Activated CD8-positive, alpha-beta memory T cell treated with anti-CD3 and anti-CD28 coated beads, Interleukin-2, amount 50 U/mL, for 24 hours (primary cell): ENCODE results near the gene SLC24A1.
"Not testable (repeated sequence)": the region's sequence is repeated elsewhere in the genome, so short reads cannot be mapped to it uniquely, and the experiment has no call there.

Experiments used
- DNase-seq: peaks from one replicate; pipeline ENCODE4 v3.0.0-alpha.2; 2020; ENCODE audit errors: extremely low read depth

Gene SLC24A1

DNA sequence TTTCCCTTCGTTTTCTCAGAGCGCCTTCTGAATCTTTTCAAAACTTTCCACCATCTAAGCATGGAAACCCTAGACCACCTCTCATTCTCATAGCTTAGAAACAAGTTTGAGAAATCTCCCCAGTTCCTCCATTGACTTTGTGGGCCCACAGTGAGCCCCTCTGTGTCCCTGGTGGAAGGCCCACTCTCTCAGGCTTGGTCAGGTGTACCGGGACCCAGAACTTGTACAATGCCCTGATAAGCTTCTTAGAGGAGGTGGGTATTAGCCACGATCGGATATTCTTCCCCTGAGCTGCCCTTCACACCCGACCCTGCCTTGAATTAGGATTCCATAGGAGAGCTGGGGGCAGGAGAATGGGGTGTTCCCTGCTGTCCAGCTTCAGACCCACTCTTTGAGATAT is at the start of gene SLC24A1:
Gene SLC24A1, plus strand, starts transcription at position 301 of the 400 bp plus-strand sequence. CDS start 2,143 bp downstream, outside the sequence.
- DNase-seq, result no peak

DNA sequence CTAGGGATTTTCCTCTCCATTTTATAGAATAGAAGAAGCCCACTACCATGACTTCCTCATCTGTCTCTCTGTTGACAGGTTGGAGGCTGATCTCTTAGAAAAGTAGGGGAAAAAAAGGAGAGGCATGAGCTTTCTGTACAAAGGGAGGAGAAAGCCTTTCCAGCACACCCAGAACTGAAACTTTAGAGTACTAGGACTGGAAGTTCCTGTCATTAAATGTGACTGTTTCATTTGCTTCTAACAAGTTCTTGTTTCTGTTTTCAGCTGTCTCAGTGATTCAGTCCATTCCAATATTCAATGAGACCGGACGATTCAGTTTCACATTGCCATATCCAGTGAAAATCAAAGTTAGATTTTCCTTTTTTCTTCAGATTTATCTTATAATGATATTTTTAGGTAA is 49.8 kb upstream of the SLC24A1 start:
- no peak for DNase-seq

DNA sequence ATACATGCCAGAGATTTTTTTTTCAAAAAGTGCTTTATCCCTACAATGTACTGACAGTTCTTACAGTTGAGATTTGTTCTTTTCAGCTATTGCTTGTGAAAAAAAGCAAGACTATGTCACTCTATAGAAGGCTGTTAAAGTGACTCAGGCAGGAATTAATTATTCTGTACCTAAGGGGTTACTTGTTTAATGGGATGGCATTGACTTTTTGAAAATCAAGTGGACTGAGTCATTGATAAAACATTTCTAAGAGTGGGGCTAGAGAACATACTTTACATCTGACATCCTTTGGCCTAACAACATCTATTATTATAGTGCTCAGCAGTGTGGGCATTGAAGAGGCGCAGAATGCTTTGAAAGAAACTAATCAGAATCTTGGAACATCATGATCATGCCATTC is 45.1 kb upstream of the SLC24A1 start:
- DNase-seq, result no peak

DNA sequence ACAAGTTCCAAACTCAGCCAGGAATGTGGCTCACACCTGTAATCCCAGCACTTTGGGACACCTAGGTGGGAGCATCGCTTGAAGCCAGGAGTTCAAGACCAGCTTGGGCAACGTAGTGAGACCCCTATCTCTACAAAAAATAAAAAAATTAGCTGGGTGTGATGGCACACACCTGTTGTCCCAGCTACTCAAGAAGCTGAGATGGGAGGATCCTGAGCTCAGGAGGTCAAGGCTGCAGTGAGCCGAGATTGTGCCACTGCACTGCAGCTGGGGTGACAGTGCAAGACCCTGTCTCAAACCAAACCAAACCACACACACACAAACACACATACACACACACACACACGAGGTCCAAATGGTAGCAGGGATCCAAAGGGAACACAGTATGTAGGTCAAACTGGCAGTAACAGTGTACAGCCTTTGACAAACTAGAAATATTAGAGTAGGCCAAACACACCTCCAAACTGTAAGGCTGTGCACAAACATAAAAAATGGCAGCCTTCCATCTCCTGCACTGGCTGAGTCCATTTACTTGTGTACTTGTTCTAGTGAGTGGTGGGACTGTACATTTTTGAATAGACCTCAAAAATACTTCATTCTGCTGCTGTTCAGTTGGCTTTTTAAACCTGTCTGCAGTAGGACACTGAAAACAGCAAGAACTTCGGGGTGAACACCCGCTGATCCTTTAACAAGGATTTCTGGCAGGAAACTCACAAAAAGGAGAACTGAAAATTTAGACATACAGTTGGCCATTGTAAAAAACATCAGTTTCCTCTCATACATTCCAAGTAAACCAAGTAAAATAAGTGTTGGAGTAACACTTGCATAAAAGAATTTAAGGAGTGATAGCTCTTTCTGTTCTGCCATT is 44.4 kb upstream of the SLC24A1 start:
- no peak for DNase-seq

DNA sequence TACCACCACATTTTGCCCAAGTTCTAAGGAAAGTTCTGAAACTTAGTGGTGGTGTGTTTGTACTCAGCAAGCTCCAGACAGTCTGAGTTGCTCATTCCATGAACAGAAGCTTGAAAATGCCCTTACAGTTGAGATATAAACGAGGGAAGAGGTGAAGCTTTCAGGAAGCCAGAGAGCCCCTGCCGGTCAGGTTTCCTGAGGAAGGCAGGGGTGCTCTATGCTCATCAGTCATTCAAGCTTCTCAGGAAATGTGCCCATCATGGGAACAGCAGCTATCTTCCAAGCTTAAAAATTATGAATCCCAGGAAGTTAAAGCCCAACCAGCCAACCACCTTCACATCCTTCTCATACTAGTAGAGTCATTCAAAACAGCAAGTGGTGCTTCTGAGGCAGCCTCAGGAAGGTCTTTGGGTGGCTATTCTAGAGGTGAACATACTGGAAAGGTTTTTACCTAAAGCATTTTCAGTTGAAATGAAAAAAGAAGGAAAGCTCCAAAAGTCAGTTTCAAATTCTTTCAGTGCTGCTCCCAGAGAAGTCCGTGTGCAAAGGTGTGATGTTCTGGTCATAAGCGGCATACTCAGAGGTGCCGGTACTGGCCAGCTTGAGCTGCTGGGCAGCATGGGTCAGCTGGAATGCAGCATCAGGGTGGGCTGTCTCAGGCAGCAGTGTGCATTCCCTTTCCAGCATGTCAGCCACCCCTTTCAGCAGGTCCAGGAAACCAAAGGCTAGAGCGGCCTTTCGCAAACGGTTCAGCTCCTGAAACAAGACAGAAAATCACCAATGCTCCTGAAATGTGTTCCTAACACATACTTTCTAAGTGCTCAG is 42.6 kb upstream of the SLC24A1 start:
- no peak for DNase-seq

DNA sequence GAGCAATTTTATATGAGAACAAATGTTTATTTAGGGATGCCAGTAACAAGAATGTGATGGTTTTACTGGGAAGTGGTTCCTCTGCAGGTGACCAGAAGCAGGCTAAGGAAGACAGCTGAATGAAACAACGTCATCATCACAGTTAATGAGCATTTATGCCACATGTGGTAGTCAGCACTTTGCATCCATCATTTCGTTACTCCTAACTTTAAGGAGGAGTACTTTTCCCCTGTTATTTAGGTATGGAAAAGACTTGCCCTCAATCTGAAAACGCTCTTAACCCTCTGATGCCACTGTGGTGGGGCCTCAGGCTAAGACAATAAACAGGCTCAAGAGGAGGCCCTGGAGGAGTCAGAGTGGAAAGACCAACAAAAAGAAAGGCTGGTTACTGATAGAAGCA is 42.0 kb upstream of the SLC24A1 start:
- no peak for DNase-seq

DNA sequence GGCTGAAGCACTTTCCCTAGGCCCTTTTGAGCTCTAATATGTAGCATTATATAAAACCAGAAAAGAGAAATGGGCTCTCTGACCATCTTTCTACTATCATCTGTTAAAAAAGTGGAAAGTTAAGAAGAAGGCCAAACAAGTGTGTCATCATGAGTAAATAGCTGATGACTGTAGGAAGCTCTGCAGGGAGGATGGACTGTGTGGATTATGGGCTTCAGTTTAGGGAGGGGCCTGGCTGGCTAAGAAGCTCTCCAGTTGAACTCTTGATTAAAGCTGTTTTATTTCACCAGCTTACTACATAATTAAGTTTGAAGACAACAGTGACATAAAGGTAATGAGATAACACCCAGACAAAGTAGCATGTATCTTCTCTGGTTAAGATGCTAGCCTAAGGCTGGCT is 41.5 kb upstream of the SLC24A1 start:
- DNase-seq, result no peak

DNA sequence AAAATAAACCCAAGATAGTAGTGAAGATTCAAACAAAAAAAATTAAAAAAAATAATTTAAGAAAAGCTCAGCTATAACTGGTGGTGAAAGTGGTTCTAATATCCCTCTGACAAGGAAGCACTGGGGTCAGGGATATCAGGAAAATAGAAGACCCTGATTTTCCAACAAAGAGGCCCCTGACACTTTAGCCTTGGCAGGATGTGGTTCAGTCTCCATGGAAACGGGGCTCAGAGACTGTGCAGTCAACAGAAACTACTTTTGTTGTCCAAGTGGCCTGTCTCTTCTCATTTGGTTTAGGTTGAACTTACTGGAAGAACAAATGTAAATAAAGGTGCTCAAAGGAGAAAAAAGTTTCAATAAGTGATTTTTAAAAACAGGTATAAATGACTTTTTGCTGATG is 38.0 kb upstream of the SLC24A1 start:
- peak; percentile 13 for DNase-seq

DNA sequence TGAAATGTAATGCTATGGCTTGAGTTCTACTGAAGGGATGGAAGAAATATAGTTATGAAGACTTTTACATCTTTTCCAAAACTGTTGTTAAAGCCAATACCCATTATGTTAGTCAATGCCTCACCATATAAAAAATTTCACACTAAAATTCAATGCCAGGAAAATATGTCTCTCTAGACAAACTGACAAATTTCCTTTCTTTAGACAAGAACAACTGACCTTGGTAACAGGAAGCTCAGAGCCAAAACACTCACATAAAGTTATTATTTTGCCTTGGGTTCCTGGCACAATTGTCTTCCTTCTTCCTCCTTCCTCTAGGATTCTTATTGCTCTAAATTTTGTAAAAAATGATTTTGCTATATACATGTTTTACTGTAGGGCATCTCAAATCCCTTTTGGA is 37.5 kb upstream of the SLC24A1 start:
- no peak for DNase-seq

DNA sequence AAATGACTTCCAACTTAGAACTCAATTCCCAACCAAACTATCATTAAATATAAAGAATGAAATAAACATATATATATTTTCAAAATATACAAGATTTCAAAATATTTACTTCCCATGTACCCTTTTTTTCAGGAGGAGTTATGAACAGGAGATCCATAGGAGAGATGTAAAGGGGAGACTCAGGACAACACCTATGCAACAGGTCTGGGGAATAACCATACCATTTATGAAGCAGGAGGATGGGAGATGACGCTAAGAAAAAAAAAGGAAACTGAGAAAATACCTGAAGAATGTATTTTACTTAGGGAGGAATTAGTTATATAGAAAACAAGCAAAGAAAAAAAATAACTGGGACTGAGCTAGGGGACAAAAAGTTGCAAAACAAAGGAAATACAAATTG is 34.6 kb upstream of the SLC24A1 start:
- DNase-seq, result no peak

DNA sequence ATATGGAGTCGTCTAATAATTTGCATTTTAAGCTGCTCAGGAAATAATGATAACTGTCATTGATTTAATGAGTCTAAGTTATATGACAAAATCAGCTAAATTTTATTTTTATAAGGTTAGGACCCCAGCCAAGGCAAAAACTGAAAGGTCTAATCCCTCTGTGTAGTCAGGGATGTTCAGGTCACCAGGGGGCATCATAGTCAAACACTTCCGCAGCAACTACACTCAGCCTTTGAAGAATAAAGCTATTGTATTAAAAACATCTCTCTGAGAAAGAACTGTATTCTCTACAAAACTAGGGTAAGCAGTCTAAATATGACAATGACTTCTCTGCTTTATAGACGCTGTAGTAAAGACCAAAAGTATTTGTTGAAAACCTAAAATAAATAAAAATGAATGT is 25.8 kb upstream of the SLC24A1 start:
- DNase-seq, result no peak

DNA sequence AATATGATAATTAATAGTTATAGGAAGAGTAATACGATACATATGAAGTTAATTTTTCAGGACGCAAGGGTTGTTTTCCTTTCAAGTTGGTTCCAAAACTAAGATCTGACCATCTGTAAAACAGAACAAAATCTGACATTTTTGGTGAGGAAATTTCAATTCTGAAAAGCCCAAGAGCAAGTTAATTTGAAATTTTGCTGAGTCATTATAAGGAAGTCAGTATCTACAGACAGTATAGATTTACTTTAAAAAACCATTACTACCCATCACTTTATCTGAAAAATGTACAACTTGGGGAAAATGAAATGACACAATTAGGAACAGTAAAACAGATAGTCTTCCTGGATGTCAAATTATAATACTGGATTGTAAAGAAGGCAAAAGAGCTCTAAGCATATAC is 23.3 kb upstream of the SLC24A1 start:
- no peak for DNase-seq

DNA sequence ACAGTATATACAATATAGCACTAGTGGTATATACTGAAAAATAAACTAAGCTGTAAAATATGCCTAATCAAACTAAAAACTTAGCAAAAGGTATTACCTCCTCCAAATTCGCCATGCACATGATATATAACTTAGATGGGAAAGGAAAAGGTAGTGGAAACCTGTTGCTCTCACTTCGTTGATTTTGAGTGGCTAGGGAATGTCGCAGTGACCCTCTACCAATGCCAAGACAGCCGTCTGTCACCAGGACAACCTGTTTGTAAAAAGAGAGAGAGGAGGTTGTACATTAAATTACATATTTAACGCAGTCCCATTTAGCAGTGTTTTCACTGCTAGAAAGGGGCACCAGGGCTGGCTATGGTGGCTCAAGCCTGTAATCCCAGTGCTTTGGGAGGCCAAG is 22.1 kb upstream of the SLC24A1 start:
- no peak for DNase-seq

DNA sequence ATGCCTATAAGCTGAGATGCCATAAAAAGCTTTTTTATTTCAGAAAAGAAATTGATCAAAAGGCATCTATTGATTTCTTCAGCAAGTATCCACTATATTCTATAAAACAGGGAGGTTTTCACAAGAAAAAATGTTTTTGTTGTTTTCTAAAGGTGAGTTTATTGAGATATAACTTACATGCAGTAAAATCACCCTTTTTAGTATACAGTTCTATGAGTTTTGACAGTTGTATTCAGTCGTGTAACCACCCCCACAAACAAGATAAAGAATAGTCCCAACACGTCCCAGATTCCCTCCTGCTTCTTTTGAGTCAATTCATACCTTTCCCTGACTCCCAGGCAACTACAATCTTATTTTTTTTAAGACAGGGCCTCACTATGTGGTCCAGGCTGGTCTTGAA is 18.6 kb upstream of the SLC24A1 start:
- no peak for DNase-seq

DNA sequence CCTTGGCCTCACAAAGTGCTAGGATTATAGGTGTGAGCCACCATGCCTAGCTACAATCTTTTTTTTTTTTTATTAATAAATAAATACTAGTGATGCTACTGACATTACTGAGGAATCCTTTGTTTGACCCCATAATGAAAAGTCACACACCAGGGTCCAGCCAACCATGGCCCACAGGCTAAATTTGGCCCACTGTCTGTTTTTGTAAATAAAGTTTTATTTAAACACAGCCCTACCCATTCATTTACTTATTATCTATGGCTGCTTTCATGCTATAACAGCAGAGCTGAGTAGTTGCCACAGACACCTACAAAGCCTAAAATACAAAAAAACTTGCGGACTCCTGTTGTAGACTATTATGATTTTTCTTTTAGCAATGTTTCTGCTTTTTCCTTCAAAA is 18.2 kb upstream of the SLC24A1 start:
- DNase-seq, result no peak

DNA sequence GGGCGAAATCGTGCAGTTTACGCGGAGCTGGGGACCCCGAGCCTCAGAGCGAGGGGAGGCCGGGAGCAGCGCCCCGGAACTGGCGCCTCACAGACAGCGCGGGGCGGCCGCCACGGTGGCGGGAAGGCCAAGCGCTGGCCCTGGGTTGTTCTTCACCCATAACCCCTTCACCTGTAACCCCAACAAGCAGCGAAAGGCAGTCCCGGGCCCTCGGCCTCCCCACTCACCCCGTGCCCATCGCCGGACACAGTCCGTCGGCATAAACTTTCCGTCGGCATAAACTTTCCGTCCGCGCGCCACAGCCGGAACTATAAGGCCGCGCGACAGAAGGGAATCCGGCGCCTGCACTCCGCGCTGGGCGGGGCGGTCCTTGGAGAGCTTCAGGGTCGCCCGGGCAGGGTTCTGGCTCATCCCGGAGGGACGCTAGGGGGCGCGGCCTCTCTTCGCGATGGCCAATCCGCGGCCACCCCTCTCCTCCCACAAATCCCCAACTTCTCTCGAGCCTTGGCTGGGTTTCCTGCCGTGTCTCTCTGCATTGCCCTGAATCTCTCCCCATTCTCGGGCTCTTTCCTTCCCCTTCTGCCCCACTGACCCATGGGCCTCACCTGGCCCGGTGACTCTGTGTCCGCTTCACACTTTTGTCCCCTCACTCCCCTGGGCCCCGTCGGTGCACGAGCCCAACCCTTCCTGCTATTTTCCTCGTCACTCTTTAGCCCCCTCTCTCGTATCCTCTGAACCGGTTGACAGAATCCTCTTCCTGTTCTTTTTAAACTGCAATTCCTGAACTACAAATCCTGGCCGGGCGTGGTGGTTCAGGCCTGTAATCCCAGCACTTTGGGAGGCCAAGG is 10.6 kb upstream of the SLC24A1 start, which contains the start of gene INTS14:
Gene INTS14, minus strand, starts transcription at position 261 of the 848 bp plus-strand sequence. CDS start 3,751 bp downstream, outside the sequence.
- DNase-seq, result peak; percentile 88

DNA sequence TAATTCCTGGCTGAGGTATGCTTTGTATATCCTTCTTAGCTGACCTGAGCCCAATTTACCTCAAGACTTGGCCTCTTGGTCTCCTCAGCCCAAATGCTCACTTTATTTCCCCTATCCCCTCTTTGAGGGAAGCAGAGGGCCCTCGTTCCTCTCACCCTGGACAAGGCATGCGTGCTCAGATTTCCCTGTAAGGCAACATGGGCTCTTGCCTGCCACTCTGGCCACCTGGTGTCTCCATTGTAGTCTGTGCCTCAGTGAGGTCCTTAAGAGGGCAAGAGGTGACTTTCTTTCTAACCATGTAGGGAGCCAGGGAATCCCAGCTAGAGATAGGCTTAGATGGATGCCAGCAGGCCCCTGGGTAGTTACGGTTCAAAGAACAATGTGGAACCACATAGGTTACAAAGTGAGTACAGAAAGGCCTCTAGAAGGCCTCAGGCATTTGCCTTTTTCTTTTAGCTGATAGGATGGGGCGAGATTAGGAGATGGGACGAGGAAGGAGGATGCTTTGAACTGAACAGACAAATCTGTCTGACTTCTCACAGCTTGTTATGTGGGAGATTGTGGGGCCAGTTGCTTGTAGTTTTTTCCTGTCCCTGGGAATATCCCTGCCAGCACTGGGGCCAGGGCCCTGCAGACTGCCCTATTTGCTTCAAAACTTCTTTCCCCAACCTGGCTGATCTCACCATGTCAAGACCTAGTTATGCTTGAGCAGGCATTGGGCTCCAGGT is 9.7 kb upstream of the SLC24A1 start:
- no peak for DNase-seq

DNA sequence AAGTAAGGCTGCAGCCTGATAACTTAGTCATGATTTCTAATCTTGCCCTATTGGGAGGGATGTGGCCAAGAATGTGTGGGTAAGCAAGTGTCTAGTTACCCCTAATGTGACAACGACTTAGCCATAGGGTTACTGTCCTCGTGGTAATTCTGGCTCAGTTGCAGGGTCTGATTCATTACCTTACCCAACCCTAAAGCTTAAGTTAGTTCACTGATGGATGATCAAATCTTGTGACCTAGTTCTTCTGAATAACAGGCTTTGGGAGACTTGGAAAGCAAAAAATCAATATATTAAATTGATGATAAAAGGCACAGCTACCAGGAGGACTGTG is 9.2 kb upstream of the SLC24A1 start:
- no peak for DNase-seq

DNA sequence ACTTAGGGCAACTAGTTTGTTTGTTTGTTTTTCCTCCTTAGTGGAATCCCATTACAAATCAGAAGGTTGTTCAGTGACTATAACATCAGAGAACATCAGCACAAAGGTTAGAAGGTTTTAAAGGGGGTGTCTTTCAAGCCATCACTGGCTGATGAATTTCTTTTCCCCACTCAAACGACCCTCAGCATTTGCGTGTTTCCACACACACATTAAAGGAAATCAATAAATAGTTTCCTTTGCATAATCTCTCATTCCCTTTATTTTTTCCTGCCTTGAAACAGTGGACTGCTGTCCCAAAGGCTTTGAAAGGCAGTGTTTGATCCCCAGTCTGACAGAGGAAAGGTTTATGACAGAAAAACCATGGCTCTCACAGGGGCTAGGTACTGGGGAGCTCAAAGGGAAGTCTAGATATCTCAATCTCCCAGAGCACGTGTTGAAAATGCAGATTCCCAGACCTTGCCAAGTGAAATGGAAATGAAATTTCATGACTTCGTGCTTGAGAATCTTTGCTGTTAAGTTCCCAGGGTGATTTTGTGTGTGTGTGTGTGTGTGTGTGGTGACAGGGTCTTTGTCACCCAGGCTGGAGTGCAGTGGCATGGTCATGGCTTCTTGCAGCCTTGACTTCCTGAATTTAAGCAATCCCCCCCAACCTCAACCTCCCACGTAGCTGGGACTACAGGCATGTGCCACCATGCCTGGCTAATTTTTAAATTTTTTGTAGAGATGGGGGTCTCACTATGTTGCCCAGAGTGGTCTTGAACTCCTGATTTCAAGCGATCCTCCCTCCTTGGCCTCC is 8.6 kb upstream of the SLC24A1 start:
- DNase-seq, result no peak

DNA sequence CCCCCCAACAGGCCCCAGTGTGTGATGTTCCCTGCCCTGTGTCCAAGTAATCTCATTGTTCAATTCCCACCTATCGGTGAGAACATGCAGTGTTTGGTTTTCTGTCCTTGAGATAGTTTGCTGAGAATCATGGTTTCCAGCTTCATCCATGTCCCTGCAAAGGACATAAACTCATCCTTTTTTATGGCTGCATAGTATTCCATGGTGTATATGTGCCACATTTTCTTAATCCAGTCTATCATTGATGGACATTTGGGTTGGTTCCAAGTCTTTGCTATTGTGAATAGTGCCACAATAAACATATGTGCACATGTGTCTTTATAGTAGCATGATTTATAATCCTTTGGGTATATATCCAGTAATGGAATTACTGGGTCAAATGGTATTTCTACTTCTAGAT is 5.9 kb upstream of the SLC24A1 start:
- DNase-seq, result not testable (repeated sequence)
